K562 (cell line): ENCODE results near the gene EXOC3L2. TPM values are rescaled to one million over a fixed set of nuclear protein-coding genes. Genes with fewer than 3 reads are reported as not detected.

Experiments used
- EHMT2 ChIP-seq: fragments of 450-650 bp; IDR thresholded peaks from 2 replicates; pipeline ENCODE4 v1.6.1; 2018; ENCODE audit warnings: antibody characterized with exemption
- GTF2E2 ChIP-seq: fragments of 200-800 bp; sonication (Bioruptor generic); IDR thresholded peaks from 2 replicates; pipeline ENCODE4 v1.6.1; 2016; ENCODE audit warnings: missing genetic modification characterization, missing compliant biosample characterization
- ILK ChIP-seq: fragments of 450-650 bp; IDR thresholded peaks from 2 replicates; pipeline ENCODE4 v1.6.1; 2016; ENCODE audit warnings: missing genetic modification characterization, low read depth, mild to moderate bottlenecking, missing compliant biosample characterization, moderate library complexity, borderline replicate concordance
- KAT7 ChIP-seq: sonication (generic); formaldehyde crosslinking; IDR thresholded peaks from 2 replicates; pipeline ENCODE4 v1.8.0; 2022; ENCODE audit warnings: missing genetic modification reagents, mild to moderate bottlenecking, borderline replicate concordance
- MCM5 ChIP-seq: fragments of 450-650 bp; IDR thresholded peaks from 2 replicates; pipeline ENCODE4 v1.6.1; 2016; ENCODE audit warnings: low read depth
- MECOM ChIP-seq: fragments of 250-450 bp; sonication (Bioruptor Pico); IDR thresholded peaks from 2 replicates; pipeline ENCODE4 v1.8.0; 2022; ENCODE audit warnings: inconsistent platforms
- MEIS2 ChIP-seq: fragments of 450-650 bp; IDR thresholded peaks from 2 replicates; pipeline ENCODE4 v1.6.1; 2014; ENCODE audit warnings: mild to moderate bottlenecking; ENCODE audit not compliant: partially characterized antibody
- PRMT5 ChIP-seq: sonication (generic); formaldehyde crosslinking; IDR thresholded peaks from 2 replicates; pipeline ENCODE4 v1.5.0; 2020; ENCODE audit warnings: missing genetic modification reagents
- RBFOX2 ChIP-seq: fragments of 200-400 bp; formaldehyde crosslinking; IDR thresholded peaks from 2 replicates; pipeline ENCODE4 v1.6.1; 2017; ENCODE audit warnings: low read depth, mild to moderate bottlenecking, low read length, moderate library complexity
- SUPT5H ChIP-seq: fragments of 450-650 bp; IDR thresholded peaks from 2 replicates; pipeline ENCODE4 v1.6.1; 2016
- TCF3 ChIP-seq: sonication (generic); formaldehyde crosslinking; IDR thresholded peaks from 2 replicates; pipeline ENCODE4 v1.4.0; 2020; ENCODE audit warnings: mild to moderate bottlenecking, missing genetic modification reagents
- TEAD1 ChIP-seq, 2 experiments: fragments of 450-650 bp in 1 of 2; sonication (generic) in 1 of 2; formaldehyde crosslinking; IDR thresholded peaks; 2 replicates each; pipeline versions ENCODE4 v1.4.0 to v1.8.0; 2020 to 2022; ENCODE audit warnings: mild to moderate bottlenecking in 2 of 2, missing genetic modification reagents in 1 of 2
- TSC22D4 ChIP-seq: fragments of 450-650 bp; IDR thresholded peaks from 2 replicates; pipeline ENCODE4 v1.6.1; 2016; ENCODE audit warnings: missing genetic modification characterization, missing biosample characterization, control low read depth
- ZFP36 ChIP-seq: fragments of 150-350 bp; IDR thresholded peaks from 2 replicates; pipeline ENCODE4 v1.6.1; 2018; ENCODE audit warnings: low read length, low read depth; ENCODE audit not compliant: partially characterized antibody
- ZNF146 ChIP-seq: IDR thresholded peaks from one replicate; pipeline ENCODE4 v1.6.1; 2018; ENCODE audit warnings: missing compliant biosample characterization; ENCODE audit not compliant: unreplicated experiment
- ZNF217 ChIP-seq: sonication (generic); formaldehyde crosslinking; IDR thresholded peaks from 2 replicates; pipeline ENCODE4 v1.8.0; 2022; ENCODE audit warnings: mild to moderate bottlenecking, missing genetic modification reagents
- ZNF24 ChIP-seq: fragments of 450-650 bp; IDR thresholded peaks from 2 replicates; pipeline ENCODE4 v1.6.1; 2016
- polyA plus RNA-seq, 8 experiments: library from polyadenylated mRNA; depleted of rRNA in 4 of 8; stranded (reverse) in 5 of 8; unstranded in 3 of 8; fragments of >200 nt; fragmentation: Nextera tagmentation in 2 of 8; fragmentation: Illumina TruSeq in 1 of 8; extraction: Ambion mirVana in 2 of 8; extraction: Trizol in 1 of 8; gene quantifications; 2 replicates each; pipeline versions ENCODE4 v1.2.1 to v1.2.3, GENCODE V29; 2011 to 2014; ENCODE audit warnings: inconsistent platforms in 1 of 8, missing spikeins in 1 of 8
- total RNA-seq, 7 experiments: library from RNA; depleted of rRNA in 6 of 7; stranded (reverse); fragments of >200 nt in 6 of 7; fragmentation: Illumina TruSeq in 2 of 7; extraction: Trizol in 2 of 7; gene quantifications; 2 replicates each; pipeline versions ENCODE4 v1.2.1 to v1.2.3, GENCODE V29; 2011 to 2021; ENCODE audit warnings: low replicate concordance in 1 of 7
- TF ChIP-seq, protein P1 (sequence below): fragments of 250-450 bp; sonication (Bioruptor Pico); IDR thresholded peaks from 2 replicates; pipeline ENCODE4 v1.5.1; 2021; ENCODE audit warnings: mild to moderate bottlenecking
- TF ChIP-seq, protein P2 (sequence below), 2 experiments: fragments of 250-450 bp in 1 of 2; fragments of 450-650 bp in 1 of 2; sonication (Bioruptor Pico) in 1 of 2; IDR thresholded peaks; 2 replicates each; pipeline versions ENCODE4 v1.6.1 to v1.8.0; 2016 to 2021; ENCODE audit warnings: mild to moderate bottlenecking in 2 of 2, moderate library complexity in 2 of 2, missing compliant biosample characterization in 1 of 2, missing genetic modification characterization in 1 of 2
- TF ChIP-seq, protein P3 (sequence below): IDR thresholded peaks from 2 replicates; pipeline ENCODE4 v1.6.1; 2012; ENCODE audit warnings: low read depth, low read length, improper control_type of control experiment, borderline replicate concordance
- TF ChIP-seq, protein P4 (sequence below): fragments of 250-450 bp; sonication (Bioruptor Pico); IDR thresholded peaks from 2 replicates; pipeline ENCODE4 v1.9.0; 2021; ENCODE audit warnings: mild to moderate bottlenecking
- TF ChIP-seq, protein P5 (sequence below): fragments of 250-450 bp; sonication (Bioruptor Pico); IDR thresholded peaks from 2 replicates; pipeline ENCODE4 v1.8.0; 2021; ENCODE audit warnings: moderate library complexity, mild to moderate bottlenecking, inconsistent platforms

Gene EXOC3L2
- total and polyA plus RNA-seq, 9 of the 15 experiments (the other 6 are each of a cell fraction or from before 2014, with no cell fraction given) = 0.31 to 19.0 (median 2.4) TPM

DNA sequence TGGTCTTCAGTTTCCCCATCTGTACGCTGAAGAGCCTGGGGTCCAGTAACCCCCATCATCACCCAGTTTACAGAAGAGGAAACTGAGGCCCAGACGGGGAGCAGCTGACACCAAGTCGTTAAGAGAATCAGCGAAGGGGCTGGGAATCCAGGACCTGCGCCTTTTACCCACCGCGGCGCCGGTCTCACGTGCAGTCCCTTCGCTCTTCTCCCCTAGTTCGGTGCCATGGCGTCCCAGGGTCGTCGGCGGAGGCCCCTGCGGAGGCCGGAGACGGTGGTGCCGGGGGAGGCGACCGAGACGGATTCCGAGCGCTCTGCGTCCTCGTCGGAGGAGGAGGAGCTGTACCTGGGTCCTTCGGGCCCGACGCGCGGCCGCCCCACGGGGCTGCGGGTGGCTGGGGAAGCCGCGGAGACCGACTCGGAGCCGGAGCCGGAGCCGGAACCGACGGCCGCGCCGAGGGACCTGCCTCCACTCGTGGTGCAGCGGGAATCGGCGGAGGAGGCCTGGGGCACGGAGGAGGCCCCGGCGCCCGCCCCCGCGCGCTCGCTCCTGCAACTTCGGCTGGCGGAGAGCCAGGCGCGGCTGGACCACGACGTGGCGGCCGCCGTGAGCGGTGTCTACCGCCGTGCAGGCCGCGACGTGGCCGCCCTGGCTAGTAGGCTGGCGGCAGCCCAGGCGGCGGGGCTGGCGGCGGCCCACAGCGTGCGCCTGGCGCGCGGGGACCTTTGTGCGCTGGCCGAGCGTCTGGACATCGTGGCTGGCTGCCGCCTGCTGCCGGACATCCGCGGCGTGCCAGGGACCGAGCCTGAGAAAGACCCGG, 65.9 kb downstream of the EXOC3L2 start (continued):
- 0 out of 2 replicates have a peak, but pooled peaks have one; percentile 38 for TF ChIP-seq GTF2E2 (tag)
- no peak; a peak in 1 of 4 replicates for TF ChIP-seq TEAD1 (CRISPR knock-in tag; IDR thresholded peaks at IDR 0.05)
- TF ChIP-seq, protein P1, sequence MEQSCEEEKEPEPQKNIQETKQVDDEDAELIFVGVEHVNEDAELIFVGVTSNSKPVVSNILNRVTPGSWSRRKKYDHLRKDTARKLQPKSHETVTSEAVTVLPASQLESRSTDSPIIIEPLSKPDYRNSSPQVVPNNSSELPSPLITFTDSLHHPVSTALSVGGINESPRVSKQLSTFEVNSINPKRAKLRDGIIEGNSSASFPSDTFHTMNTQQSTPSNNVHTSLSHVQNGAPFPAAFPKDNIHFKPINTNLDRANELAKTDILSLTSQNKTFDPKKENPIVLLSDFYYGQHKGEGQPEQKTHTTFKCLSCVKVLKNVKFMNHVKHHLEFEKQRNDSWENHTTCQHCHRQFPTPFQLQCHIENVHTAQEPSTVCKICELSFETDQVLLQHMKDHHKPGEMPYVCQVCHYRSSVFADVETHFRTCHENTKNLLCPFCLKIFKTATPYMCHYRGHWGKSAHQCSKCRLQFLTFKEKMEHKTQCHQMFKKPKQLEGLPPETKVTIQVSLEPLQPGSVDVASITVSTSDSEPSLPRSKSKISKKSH (CRISPR knock-in tag) = no peak
- TF ChIP-seq, protein P2, sequence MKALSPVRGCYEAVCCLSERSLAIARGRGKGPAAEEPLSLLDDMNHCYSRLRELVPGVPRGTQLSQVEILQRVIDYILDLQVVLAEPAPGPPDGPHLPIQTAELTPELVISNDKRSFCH (CRISPR knock-in tag; IDR thresholded peaks at IDR 0.05) = no peak
- TF ChIP-seq, protein P2 (tag; IDR thresholded peaks at IDR 0.05) = peak; percentile 38; the same call in 1 of the 2 replicates
- no peak; the same call in 1 of the 2 replicates for TF ChIP-seq TCF3 (CRISPR knock-in tag)
- no peak for TF ChIP-seq ZFP36
- TF ChIP-seq ILK (tag) = no peak
- 0 out of 2 replicates have a peak, but pooled peaks have one; percentile 30 for TF ChIP-seq SUPT5H
- TF ChIP-seq EHMT2 = no peak
- TF ChIP-seq MECOM = no peak
- TF ChIP-seq, protein P3, sequence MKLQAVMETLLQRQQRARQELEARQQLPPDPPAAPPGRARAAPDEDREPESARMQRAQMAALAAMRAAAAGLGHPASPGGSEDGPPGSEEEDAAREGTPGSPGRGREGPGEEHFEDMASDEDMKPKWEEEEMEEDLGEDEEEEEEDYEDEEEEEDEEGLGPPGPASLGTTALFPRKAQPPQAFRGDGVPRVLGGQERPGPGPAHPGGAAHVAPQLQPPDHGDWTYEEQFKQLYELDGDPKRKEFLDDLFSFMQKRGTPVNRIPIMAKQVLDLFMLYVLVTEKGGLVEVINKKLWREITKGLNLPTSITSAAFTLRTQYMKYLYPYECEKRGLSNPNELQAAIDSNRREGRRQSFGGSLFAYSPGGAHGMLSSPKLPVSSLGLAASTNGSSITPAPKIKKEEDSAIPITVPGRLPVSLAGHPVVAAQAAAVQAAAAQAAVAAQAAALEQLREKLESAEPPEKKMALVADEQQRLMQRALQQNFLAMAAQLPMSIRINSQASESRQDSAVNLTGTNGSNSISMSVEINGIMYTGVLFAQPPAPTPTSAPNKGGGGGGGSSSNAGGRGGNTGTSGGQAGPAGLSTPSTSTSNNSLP = no peak
- TF ChIP-seq RBFOX2 = peak; percentile 81
- TF ChIP-seq MCM5 = no peak
- TF ChIP-seq PRMT5 = no peak
- peak; percentile 6; the same call in 1 of the 2 replicates for TF ChIP-seq KAT7 (CRISPR knock-in tag)
- TF ChIP-seq, protein P4, sequence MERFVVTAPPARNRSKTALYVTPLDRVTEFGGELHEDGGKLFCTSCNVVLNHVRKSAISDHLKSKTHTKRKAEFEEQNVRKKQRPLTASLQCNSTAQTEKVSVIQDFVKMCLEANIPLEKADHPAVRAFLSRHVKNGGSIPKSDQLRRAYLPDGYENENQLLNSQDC (CRISPR knock-in tag) = no peak
- TF ChIP-seq MEIS2 = no peak
- no peak for TF ChIP-seq ZNF146 (CRISPR knock-in tag)
- 0 out of 2 replicates have a peak, but pooled peaks have one; percentile 17 for TF ChIP-seq ZNF24
- TF ChIP-seq, protein P5, sequence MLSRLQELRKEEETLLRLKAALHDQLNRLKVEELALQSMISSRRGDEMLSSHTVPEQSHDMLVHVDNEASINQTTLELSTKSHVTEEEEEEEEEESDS (CRISPR knock-in tag) = no peak
- no peak for TF ChIP-seq ZNF217
- no peak for TF ChIP-seq TSC22D4
